Effector memory CD4-positive, alpha-beta T cell (primary cell): ENCODE data around the gene IMPDH2.
"Not testable (repeated sequence)": the region's sequence is repeated elsewhere in the genome, so short reads cannot be mapped to it uniquely, and the experiment has no call there.

ENCODE experiments used
- DNase-seq, 3 donors: peaks; one replicate each; pipeline ENCODE4 v3.0.0-alpha.2; 2020
- H3K27ac ChIP-seq: 2 replicates; pipeline ENCODE4 v1.7.0; 2013; ENCODE audit warnings: mild to moderate bottlenecking, low read length, moderate library complexity; ENCODE audit not compliant: insufficient read depth, poor library complexity, severe bottlenecking
- H3K27me3 ChIP-seq: replicated peaks from 2 replicates; pipeline ENCODE4 v1.7.0; 2013; ENCODE audit warnings: mild to moderate bottlenecking, low read length; ENCODE audit not compliant: insufficient read depth, control insufficient read depth, poor library complexity, severe bottlenecking
- H3K36me3 ChIP-seq: 2 replicates; pipeline ENCODE4 v1.7.0; 2013; ENCODE audit warnings: mild to moderate bottlenecking, low read length, moderate library complexity; ENCODE audit not compliant: control insufficient read depth, insufficient read depth
- H3K4me1 ChIP-seq: 2 replicates; pipeline ENCODE4 v1.7.0; 2013; ENCODE audit warnings: low read length, mild to moderate bottlenecking; ENCODE audit not compliant: control insufficient read depth, insufficient read depth, poor library complexity, severe bottlenecking
- H3K4me3 ChIP-seq: 2 replicates; pipeline ENCODE4 v1.7.0; 2013; ENCODE audit warnings: low read length, low read depth, mild to moderate bottlenecking; ENCODE audit not compliant: insufficient read depth, poor library complexity, severe bottlenecking
- H3K9me3 ChIP-seq: 2 replicates; pipeline ENCODE4 v1.7.0; 2013; ENCODE audit warnings: mild to moderate bottlenecking, low read length, moderate library complexity; ENCODE audit not compliant: control insufficient read depth

The IMPDH2 gene

GRCh38 chr3:49015765-49016164, 13.4 kb downstream of the IMPDH2 start:
- H3K36me3 ChIP-seq, result peaks cover 46% of the 10 kb centered on the region
- no peak overlapping the region for H3K4me3 ChIP-seq
- DNase-seq, result no peak
- no peaks in the 10 kb centered on the region for H3K27me3 ChIP-seq
- no peaks in the 10 kb centered on the region for H3K9me3 ChIP-seq
- H3K27ac ChIP-seq, result no peak overlapping the region
- peaks cover 24% of the 10 kb centered on the region for H3K4me1 ChIP-seq

- Histone ChIP-seq H3K27ac (no peak overlapping the region), H3K27me3 (no peaks in the 10 kb centered on the region), H3K36me3 (peaks cover 46% of the 10 kb centered on the region), H3K4me3 (no peak overlapping the region), H3K4me1 (peaks cover 17% of the 10 kb centered on the region), H3K9me3 (no peaks in the 10 kb centered on the region)
- DNase-seq, result no peak
Observed at GRCh38 chr3:49015072-49015471, 14.1 kb downstream of the IMPDH2 start.

- Histone ChIP-seq H3K27ac (no peak overlapping the region), H3K4me3 (no peak overlapping the region), H3K27me3 (no peaks in the 10 kb centered on the region), H3K36me3 (peaks cover 46% of the 10 kb centered on the region), H3K4me1 (peaks cover 6% of the 10 kb centered on the region), H3K9me3 (no peaks in the 10 kb centered on the region)
- peak in 1 of 3 donors; percentile 29 for DNase-seq
Observed at GRCh38 chr3:49013738-49014660, 15.2 kb downstream of the IMPDH2 start.

DNA sequence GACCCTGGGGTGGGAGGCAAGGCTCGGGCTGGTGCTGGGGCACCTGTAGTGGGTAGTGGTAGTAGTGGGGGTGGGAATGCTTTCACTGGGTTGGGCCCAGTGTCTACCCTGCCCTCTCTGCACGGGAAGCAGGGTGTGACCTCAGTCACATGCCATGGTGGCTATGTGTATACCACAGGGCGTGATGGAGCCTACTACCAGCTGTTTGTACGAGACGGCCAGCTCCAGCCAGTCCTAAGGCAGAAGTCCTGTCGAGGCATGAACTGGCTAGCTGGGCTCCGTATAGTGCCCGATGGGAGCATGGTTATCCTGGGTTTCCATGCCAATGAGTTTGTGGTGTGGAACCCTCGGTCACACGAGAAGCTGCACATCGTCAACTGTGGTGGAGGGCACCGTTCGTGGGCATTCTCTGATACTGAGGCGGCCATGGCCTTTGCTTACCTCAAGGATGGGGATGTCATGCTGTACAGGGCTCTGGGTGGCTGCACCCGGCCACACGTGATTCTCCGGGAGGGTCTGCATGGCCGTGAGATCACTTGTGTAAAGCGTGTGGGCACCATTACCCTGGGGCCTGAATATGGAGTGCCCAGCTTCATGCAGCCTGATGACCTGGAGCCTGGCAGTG, 16.0 kb downstream of the IMPDH2 start:
- Histone ChIP-seq H3K4me3 (no peak overlapping the region), H3K36me3 (peaks cover 46% of the 10 kb centered on the region), H3K9me3 (no peaks in the 10 kb centered on the region), H3K27me3 (no peaks in the 10 kb centered on the region), H3K4me1 (peaks cover 9% of the 10 kb centered on the region), H3K27ac (no peak overlapping the region)
- DNase-seq, result no peak

DNA sequence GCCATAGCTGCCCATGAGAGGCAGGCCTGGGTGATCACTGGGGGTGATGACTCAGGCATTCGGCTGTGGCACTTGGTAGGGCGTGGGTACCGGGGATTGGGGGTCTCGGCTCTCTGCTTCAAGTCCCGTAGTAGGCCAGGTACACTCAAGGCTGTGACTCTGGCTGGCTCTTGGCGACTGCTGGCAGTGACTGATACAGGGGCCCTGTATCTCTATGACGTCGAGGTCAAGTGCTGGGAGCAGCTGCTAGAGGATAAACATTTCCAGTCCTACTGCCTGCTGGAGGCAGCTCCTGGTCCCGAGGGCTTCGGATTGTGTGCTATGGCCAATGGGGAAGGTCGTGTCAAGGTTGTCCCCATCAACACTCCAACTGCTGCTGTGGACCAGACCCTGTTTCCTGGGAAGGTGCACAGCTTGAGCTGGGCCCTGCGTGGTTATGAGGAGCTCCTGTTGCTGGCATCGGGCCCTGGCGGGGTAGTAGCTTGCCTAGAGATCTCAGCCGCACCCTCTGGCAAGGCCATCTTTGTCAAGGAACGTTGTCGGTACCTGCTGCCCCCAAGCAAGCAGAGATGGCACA, 16.7 kb downstream of the IMPDH2 start:
- no peaks in the 10 kb centered on the region for H3K9me3 ChIP-seq
- no peak overlapping the region for H3K27ac ChIP-seq

DNA sequence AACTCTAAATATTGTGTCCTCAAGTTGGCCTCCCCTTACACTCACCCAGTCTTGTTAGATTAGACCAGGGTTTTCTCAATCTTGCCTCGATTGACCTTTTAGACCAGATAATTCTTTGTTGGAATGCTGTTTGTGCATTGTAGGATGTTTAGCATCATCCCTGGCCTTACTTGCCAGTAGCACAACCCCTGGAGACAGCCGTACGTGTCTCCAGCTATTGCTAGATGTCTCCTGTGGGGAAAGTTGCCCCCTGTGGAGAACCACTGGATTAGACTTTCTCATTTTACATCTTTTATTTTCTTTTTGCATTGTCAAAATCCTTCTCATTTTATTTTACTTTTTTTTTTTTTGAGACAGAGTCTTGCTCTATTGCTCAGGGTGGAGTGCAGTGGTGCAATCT, 19.8 kb downstream of the IMPDH2 start:
- no peak for DNase-seq
- no peak overlapping the region for H3K4me3 ChIP-seq
- peaks cover 16% of the 10 kb centered on the region for H3K4me1 ChIP-seq
- H3K36me3 ChIP-seq, result peaks cover 29% of the 10 kb centered on the region
- no peaks in the 10 kb centered on the region for H3K27me3 ChIP-seq
- H3K9me3 ChIP-seq, result no peaks in the 10 kb centered on the region
- no peak overlapping the region for H3K27ac ChIP-seq

More for the DNA sequence above, 16.7 kb downstream of the IMPDH2 start:
- peaks cover 11% of the 10 kb centered on the region for H3K4me1 ChIP-seq
- H3K36me3 ChIP-seq, result peaks cover 46% of the 10 kb centered on the region
- DNase-seq, result no peak
- no peaks in the 10 kb centered on the region for H3K27me3 ChIP-seq
- no peak overlapping the region for H3K4me3 ChIP-seq

GRCh38 chr3:49008627-49009026, 20.6 kb downstream of the IMPDH2 start:
- H3K4me3 ChIP-seq, DNase-seq, H3K27ac ChIP-seq, H3K27me3 ChIP-seq, H3K9me3 ChIP-seq: not testable (repeated sequence)
- peaks cover 22% of the 10 kb centered on the region for H3K36me3 ChIP-seq
- H3K4me1 ChIP-seq, result peaks cover 16% of the 10 kb centered on the region

DNA sequence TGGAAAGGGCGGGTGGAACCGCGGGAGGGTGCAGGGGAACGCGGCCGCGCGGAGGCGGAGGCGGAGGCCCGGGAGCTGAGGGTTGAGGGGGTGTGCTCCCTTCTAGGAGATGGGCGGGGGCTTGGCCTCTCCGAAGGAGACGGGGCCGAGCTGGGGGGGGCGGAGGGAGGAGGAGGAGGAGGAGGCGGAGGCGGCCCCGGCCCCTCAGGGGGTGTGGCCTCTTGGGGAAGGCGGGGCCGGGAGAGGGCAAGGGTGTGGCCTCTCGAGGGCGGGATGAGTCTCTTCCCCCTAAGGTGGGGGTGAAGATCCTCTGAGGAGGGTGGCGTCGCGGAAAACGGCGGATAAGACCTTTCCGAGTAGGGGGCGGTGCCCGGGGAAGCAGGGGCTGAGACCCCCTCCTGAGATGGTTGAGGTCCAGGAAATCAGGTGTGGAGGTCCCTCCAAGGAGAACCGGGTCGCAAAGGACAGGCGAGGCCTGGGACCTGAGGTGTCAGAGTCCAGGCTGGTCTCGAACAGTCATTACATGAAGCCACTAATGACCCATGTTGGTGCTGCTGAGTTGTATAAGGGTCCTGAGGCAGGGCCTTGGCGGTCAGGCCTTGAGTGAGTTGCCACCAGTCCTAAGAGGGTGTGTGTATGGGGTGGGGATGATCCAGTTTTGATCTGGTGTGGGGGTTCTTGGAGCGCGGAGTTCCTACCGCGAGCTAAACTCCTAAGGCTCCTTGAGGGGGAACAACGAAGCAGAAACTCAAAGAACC, 21.2 kb downstream of the IMPDH2 start:
- no peaks in the 10 kb centered on the region for H3K27me3 ChIP-seq
- no peaks in the 10 kb centered on the region for H3K9me3 ChIP-seq
- peak; percentile 81 to 86 (median 85) for DNase-seq
- H3K36me3 ChIP-seq, result peaks cover 15% of the 10 kb centered on the region
- H3K4me1 ChIP-seq, result peaks cover 16% of the 10 kb centered on the region
- peak overlapping the region; percentile 89 for H3K27ac ChIP-seq
- peak overlapping the region; percentile 74 for H3K4me3 ChIP-seq

- H3K4me3 ChIP-seq, result peak within 1 kb of the TSS; percentile 74
- H3K4me1 ChIP-seq, result peaks cover 16% of the 10 kb centered on the region
- peak; percentile 95 to 97 (median 97) for DNase-seq
- peaks cover 9% of the 10 kb centered on the region for H3K36me3 ChIP-seq
- peak within 1 kb of the TSS; percentile 89 for H3K27ac ChIP-seq
- no peaks in the 10 kb centered on the region for H3K9me3 ChIP-seq
- H3K27me3 ChIP-seq, result no peaks in the 10 kb centered on the region
Observed at GRCh38 chr3:49007068-49007770, 22.0 kb downstream of the IMPDH2 start, which contains the start of gene WDR6. Gene WDR6, plus strand, starts transcription at chr3:49007391. Its CDS starts 41 bp downstream, at chr3:49007432.
